H9 (cell line): ENCODE data around the gene WNT4. TPM values are rescaled to one million over a fixed set of nuclear protein-coding genes. Genes with fewer than 3 reads are reported as not detected.
A peak's percentile ranks its signal among the peaks of the same experiment; 100 is the strongest.

Experiments
- DNase-seq: peaks from one replicate; pipeline ENCODE4 v3.0.0-alpha.2; 2017
- H2AFZ ChIP-seq: one replicate; pipeline ENCODE4 v1.6.1; 2013; ENCODE audit warnings: mild to moderate bottlenecking, low read length, control low read depth, moderate library complexity
- H2AK5ac ChIP-seq: 2 replicates; pipeline ENCODE4 v1.6.1; 2013; ENCODE audit warnings: low read length, control low read depth, mixed read lengths; ENCODE audit not compliant: insufficient read length
- H2BK120ac ChIP-seq: one replicate; pipeline ENCODE4 v1.6.1; 2013; ENCODE audit warnings: low read depth, mild to moderate bottlenecking, low read length, control low read depth, inconsistent platforms; ENCODE audit not compliant: poor library complexity, severe bottlenecking
- H2BK12ac ChIP-seq: 2 replicates; pipeline ENCODE4 v1.6.1; 2013; ENCODE audit warnings: low read length, control low read depth, mixed read lengths, low read depth; ENCODE audit not compliant: insufficient read length
- H2BK15ac ChIP-seq: 2 replicates; pipeline ENCODE4 v1.6.1; 2013; ENCODE audit warnings: low read depth, low read length, control low read depth
- H2BK20ac ChIP-seq: one replicate; pipeline ENCODE4 v1.6.1; 2013; ENCODE audit warnings: low read depth, mild to moderate bottlenecking, low read length, control low read depth, inconsistent platforms; ENCODE audit not compliant: poor library complexity, severe bottlenecking
- H2BK5ac ChIP-seq: 2 replicates; pipeline ENCODE4 v1.6.1; 2013; ENCODE audit warnings: low read length, control low read depth, mixed read lengths; ENCODE audit not compliant: insufficient read length
- H3K14ac ChIP-seq: 2 replicates; pipeline ENCODE4 v1.6.1; 2013; ENCODE audit warnings: low read length, control low read depth; ENCODE audit not compliant: insufficient read depth
- H3K18ac ChIP-seq: 2 replicates; pipeline ENCODE4 v1.6.1; 2013; ENCODE audit warnings: low read depth, mild to moderate bottlenecking, mixed read lengths, low read length, control low read depth; ENCODE audit not compliant: insufficient read length
- H3K23ac ChIP-seq: 2 replicates; pipeline ENCODE4 v1.6.1; 2013; ENCODE audit warnings: low read length, control low read depth, mixed read lengths, low read depth; ENCODE audit not compliant: insufficient read length
- H3K23me2 ChIP-seq: 2 replicates; pipeline ENCODE4 v1.6.1; 2013; ENCODE audit warnings: low read depth, mild to moderate bottlenecking, mixed read lengths, low read length, control low read depth; ENCODE audit not compliant: insufficient read length, poor library complexity, severe bottlenecking
- H3K27ac ChIP-seq: 2 replicates; pipeline ENCODE4 v1.5.1; 2013; ENCODE audit warnings: low read length, control low read depth, mixed read lengths, low read depth; ENCODE audit not compliant: insufficient read length
- H3K27me3 ChIP-seq: 2 replicates; pipeline ENCODE4 v1.6.1; 2013; ENCODE audit warnings: low read length, control low read depth, inconsistent platforms; ENCODE audit not compliant: insufficient read depth
- H3K4ac ChIP-seq: 2 replicates; pipeline ENCODE4 v1.6.1; 2013; ENCODE audit warnings: low read depth, mild to moderate bottlenecking, control low read depth, inconsistent platforms, low read length, moderate library complexity
- H3K4me1 ChIP-seq: 2 replicates; pipeline ENCODE4 v1.6.1; 2013; ENCODE audit warnings: low read length, control low read depth, inconsistent platforms; ENCODE audit not compliant: insufficient read depth
- H3K4me2 ChIP-seq: 2 replicates; pipeline ENCODE4 v1.6.1; 2013; ENCODE audit warnings: low read length, control low read depth, mixed read lengths; ENCODE audit not compliant: insufficient read length, insufficient read depth
- H3K56ac ChIP-seq: 2 replicates; pipeline ENCODE4 v1.6.1; 2013; ENCODE audit warnings: low read depth, mild to moderate bottlenecking, mixed read lengths, low read length, control low read depth; ENCODE audit not compliant: insufficient read length
- H3K79me1 ChIP-seq: 2 replicates; pipeline ENCODE4 v1.6.1; 2013; ENCODE audit warnings: low read depth, mild to moderate bottlenecking, moderate library complexity, low read length, control low read depth, inconsistent platforms; ENCODE audit not compliant: insufficient read depth, poor library complexity, severe bottlenecking
- H3K79me2 ChIP-seq: 2 replicates; pipeline ENCODE4 v1.6.1; 2013; ENCODE audit warnings: low read length, control low read depth, inconsistent platforms; ENCODE audit not compliant: insufficient read depth
- H3K9ac ChIP-seq: 2 replicates; pipeline ENCODE4 v1.6.1; 2013; ENCODE audit warnings: low read length, control low read depth, mixed read lengths; ENCODE audit not compliant: insufficient read length; ENCODE audit errors: extremely low read depth
- H3K9me3 ChIP-seq: one replicate; pipeline ENCODE4 v1.6.1; 2013; ENCODE audit warnings: low read depth, low read length, inconsistent platforms; ENCODE audit not compliant: control insufficient read depth
- H3T11ph ChIP-seq: one replicate; pipeline ENCODE4 v1.6.1; 2013; ENCODE audit warnings: mild to moderate bottlenecking, low read length, control low read depth, inconsistent platforms
- H4K20me1 ChIP-seq: one replicate; pipeline ENCODE4 v1.6.1; 2013; ENCODE audit not compliant: control insufficient read depth, insufficient read length, insufficient read depth
- H4K5ac ChIP-seq: 2 replicates; pipeline ENCODE4 v1.6.1; 2013; ENCODE audit warnings: low read depth, mild to moderate bottlenecking, mixed read lengths, low read length, control low read depth; ENCODE audit not compliant: insufficient read length
- H4K8ac ChIP-seq: replicated peaks from 2 replicates; pipeline ENCODE4 v1.6.1; 2013; ENCODE audit warnings: low read length, control low read depth, mixed read lengths, low read depth; ENCODE audit not compliant: insufficient read length
- H4K91ac ChIP-seq: 2 replicates; pipeline ENCODE4 v1.6.1; 2013; ENCODE audit warnings: low read depth, mild to moderate bottlenecking, moderate library complexity, mixed read lengths, low read length, control low read depth; ENCODE audit not compliant: insufficient read length
- H3K27ac Mint-ChIP-seq, 3 experiments: 2 replicates in 2 of 3; 3 replicates in 1 of 3; pipeline ENCODE4 v1.8.0; 2020 to 2021; ENCODE audit warnings: mixed read lengths in 3 of 3, mild to moderate bottlenecking in 1 of 3, moderate library complexity in 1 of 3
- H3K27me3 Mint-ChIP-seq: 2 replicates; pipeline ENCODE4 v1.8.0; 2021; ENCODE audit warnings: low read depth, mild to moderate bottlenecking, moderate library complexity, mixed read lengths
- H3K36me3 Mint-ChIP-seq, 3 experiments: 2 replicates in 2 of 3; 3 replicates in 1 of 3; pipeline ENCODE4 v1.8.0; 2020 to 2021; ENCODE audit warnings: low read depth in 3 of 3, mixed read lengths in 3 of 3; ENCODE audit not compliant: insufficient read depth in 1 of 3
- H3K4me1 Mint-ChIP-seq, 2 experiments: 2 replicates each; pipeline ENCODE4 v1.8.0; 2020; ENCODE audit warnings: mixed read lengths in 2 of 2
- H3K4me3 Mint-ChIP-seq, 2 experiments: 2 replicates in 1 of 2; 3 replicates in 1 of 2; pipeline ENCODE4 v1.8.0; 2020 to 2021; ENCODE audit warnings: mild to moderate bottlenecking in 2 of 2, mixed read lengths in 2 of 2, moderate library complexity in 1 of 2
- H3K9me3 Mint-ChIP-seq, 2 experiments: 2 replicates in 1 of 2; 3 replicates in 1 of 2; pipeline ENCODE4 v1.8.0; 2020; ENCODE audit warnings: mild to moderate bottlenecking in 2 of 2, mixed read lengths in 2 of 2, moderate library complexity in 1 of 2
- CTCF ChIP-seq: fragments of 200-600 bp; sonication (generic); conservative IDR thresholded peaks from 3 replicates; pipeline ENCODE4 v1.8.0; 2021; ENCODE audit warnings: antibody characterized with exemption, mild to moderate bottlenecking
- WGBS: extraction: QIAGEN DNeasy Blood & Tissue Kit; methylation state at CpG from one replicate; pipeline ENCODE4 v1.1.7; 2013; ENCODE audit warnings: missing lambda C conversion rate, low lambda C conversion rate, mixed read lengths; ENCODE audit not compliant: insufficient read length; ENCODE audit errors: extremely low coverage; 5-methylcytosine and 5-hydroxymethylcytosine counted together
- total RNA-seq: library from RNA; stranded (reverse); gene quantifications from 2 replicates; pipeline ENCODE4 v1.2.1, GENCODE V29; 2021

Gene WNT4
- total RNA-seq, 1 experiment from 2014 or later = 1.4 TPM

DNA sequence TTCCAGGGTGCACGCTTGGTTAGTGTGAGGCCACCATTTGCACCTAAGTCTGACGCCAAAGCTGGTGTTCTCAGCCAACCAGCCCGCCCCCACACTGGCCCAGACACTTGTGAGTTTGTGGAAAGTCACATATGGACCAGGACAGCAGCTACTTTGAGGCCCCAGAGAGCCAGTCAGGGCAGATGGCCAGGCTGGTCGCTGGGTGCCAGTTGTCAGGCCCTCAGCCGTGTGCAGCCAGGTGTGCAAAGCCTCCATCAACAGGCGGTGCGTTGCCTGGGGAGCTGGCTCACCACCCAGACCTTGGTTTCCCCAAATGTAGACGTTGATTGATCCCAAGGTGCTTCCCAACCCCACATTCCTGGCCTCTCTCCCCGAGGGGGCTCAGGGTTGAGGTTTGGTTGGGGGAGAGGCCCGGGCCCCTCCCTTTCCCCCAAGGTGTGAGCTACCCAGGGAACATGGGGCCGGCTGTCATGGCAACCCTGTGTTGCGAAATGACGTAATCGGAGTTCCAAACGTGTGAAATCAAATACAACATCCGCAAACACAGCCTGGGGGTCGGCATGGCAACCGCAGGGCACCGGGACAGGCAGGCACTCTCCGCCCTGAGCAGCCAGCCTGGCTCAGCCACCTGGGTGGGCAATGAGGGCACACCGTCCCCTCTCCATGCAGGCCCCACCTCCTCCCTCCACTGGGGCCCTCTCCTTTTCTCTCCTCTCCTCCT, 42.2 kb upstream of the WNT4 start:
- Histone ChIP-seq H3K23ac (no peak overlapping the region), H3K27me3 (no peaks in the 10 kb centered on the region), H4K8ac (no peak overlapping the region), H2BK20ac (no peak overlapping the region), H4K20me1 (no peaks in the 10 kb centered on the region), H3K9ac (no peak overlapping the region), H4K5ac (no peak overlapping the region), H3T11ph (no peak overlapping the region), H4K91ac (no peak overlapping the region), H3K18ac (peak overlapping the region; percentile 1), H2AK5ac (no peak overlapping the region), H3K4ac (no peak overlapping the region), H3K79me2 (no peaks in the 10 kb centered on the region), H2BK5ac (no peak overlapping the region), H3K79me1 (no peaks in the 10 kb centered on the region), H2BK12ac (no peak overlapping the region), H3K4me1 (no peaks in the 10 kb centered on the region), H2BK15ac (no peak overlapping the region), H3K23me2 (no peaks in the 10 kb centered on the region), H3K14ac (peak overlapping the region; percentile 37), H3K9me3 (no peaks in the 10 kb centered on the region), H3K56ac (no peak overlapping the region), H3K27ac (no peak overlapping the region), H2AFZ (no peak overlapping the region), H2BK120ac (no peak overlapping the region), H3K4me2 (no peak overlapping the region)
- peaks cover 8% of the 10 kb centered on the region for H3K27me3 Mint-ChIP-seq
- H3K9me3 Mint-ChIP-seq = no peaks in the 10 kb centered on the region; a peak in 1 of 5 replicates
- DNase-seq = peak; percentile 61
- WGBS = no CpG with 5 or more reads among the region's 21 CpGs
- H3K4me1 Mint-ChIP-seq = peaks cover 4 to 16% of the 10 kb centered on the region in 2 experiments
- no peak overlapping the region for H3K4me3 Mint-ChIP-seq
- H3K36me3 Mint-ChIP-seq = no peaks in the 10 kb centered on the region
- TF ChIP-seq CTCF = no peak
- H3K27ac Mint-ChIP-seq = no peak overlapping the region
